SU-DHL-6 (cell line): Measurements from ENCODE around the gene CTDP1.

ENCODE experiments used
- H2AFZ ChIP-seq: fragments of 200-600 bp; sonication (generic); 2 replicates; pipeline ENCODE4 v1.6.1; 2014; ENCODE audit warnings: low read depth, mild to moderate bottlenecking, moderate library complexity, mixed read lengths, antibody characterized with exemption, low read length; ENCODE audit not compliant: severe bottlenecking
- H3F3A ChIP-seq: fragments of 200-600 bp; shearing (Covaris generic); 2 replicates; pipeline ENCODE4 v1.6.0; 2016; ENCODE audit warnings: antibody characterized with exemption, mild to moderate bottlenecking; ENCODE audit not compliant: insufficient read depth
- H3K27ac ChIP-seq: fragments of 200-600 bp; sonication (generic); 2 replicates; pipeline ENCODE4 v1.5.1; 2016; ENCODE audit warnings: low read depth, mild to moderate bottlenecking, low read length, moderate library complexity, mixed read lengths
- H3K27me3 ChIP-seq: fragments of 200-600 bp; sonication (generic), shearing (Covaris generic); 2 replicates; pipeline ENCODE4 v1.6.0; 2014; ENCODE audit warnings: mild to moderate bottlenecking, low read length
- H3K36me3 ChIP-seq: fragments of 200-600 bp; sonication (generic); 2 replicates; pipeline ENCODE4 v1.6.1; 2014; ENCODE audit warnings: mild to moderate bottlenecking, low read length, mixed read lengths
- H3K4me2 ChIP-seq: fragments of 300-600, 200-600 bp; shearing (Covaris generic), sonication (generic); 2 replicates; pipeline ENCODE4 v1.6.0; 2014; ENCODE audit warnings: low read length, low read depth, mild to moderate bottlenecking; ENCODE audit not compliant: poor library complexity, severe bottlenecking
- H3K4me3 ChIP-seq: fragments of 200-600 bp; sonication (generic); 2 replicates; pipeline ENCODE4 v1.5.1; 2014; ENCODE audit warnings: antibody characterized with exemption, low read length, mild to moderate bottlenecking, mixed read lengths; ENCODE audit not compliant: insufficient read depth, poor library complexity, severe bottlenecking
- H3K79me2 ChIP-seq: fragments of 200-600 bp; sonication (generic); 2 replicates; pipeline ENCODE4 v1.6.1; 2014; ENCODE audit warnings: mild to moderate bottlenecking, low read length, moderate library complexity; ENCODE audit not compliant: insufficient read depth
- H3K9ac ChIP-seq: fragments of 200-600 bp; sonication (generic); 2 replicates; pipeline ENCODE4 v1.7.0; 2014; ENCODE audit warnings: mild to moderate bottlenecking, low read length
- H3K9me2 ChIP-seq: fragments of 200-600 bp; sonication (generic); replicated peaks from 2 replicates; pipeline ENCODE4 v1.6.1; 2014; ENCODE audit warnings: low read length; ENCODE audit not compliant: insufficient read depth
- H3K9me3 ChIP-seq: fragments of 200-600 bp; sonication (generic); 2 replicates; pipeline ENCODE4 v1.6.1; 2014; ENCODE audit warnings: low read length, mixed read lengths; ENCODE audit not compliant: insufficient read depth
- H4K20me1 ChIP-seq: fragments of 200-600 bp; sonication (generic); 2 replicates; pipeline ENCODE4 v1.6.1; 2014; ENCODE audit warnings: low read depth, mild to moderate bottlenecking, antibody characterized with exemption, low read length, moderate library complexity, mixed read lengths
- EZH2phosphoT487 ChIP-seq: fragments of 200-600 bp; sonication (generic), shearing (Covaris generic); conservative IDR thresholded peaks from 2 replicates; pipeline ENCODE4 v1.6.1; 2018; ENCODE audit warnings: mild to moderate bottlenecking, antibody characterized with exemption, low read length, moderate library complexity, mixed read lengths
- TF ChIP-seq, protein P1 (sequence below): fragments of 200-600 bp; sonication (generic); IDR thresholded peaks from one replicate; pipeline ENCODE4 v1.5.1; 2017; ENCODE audit warnings: antibody characterized with exemption, mild to moderate bottlenecking, low read length, moderate library complexity; ENCODE audit not compliant: insufficient read depth, poor library complexity, severe bottlenecking

The CTDP1 gene

DNA sequence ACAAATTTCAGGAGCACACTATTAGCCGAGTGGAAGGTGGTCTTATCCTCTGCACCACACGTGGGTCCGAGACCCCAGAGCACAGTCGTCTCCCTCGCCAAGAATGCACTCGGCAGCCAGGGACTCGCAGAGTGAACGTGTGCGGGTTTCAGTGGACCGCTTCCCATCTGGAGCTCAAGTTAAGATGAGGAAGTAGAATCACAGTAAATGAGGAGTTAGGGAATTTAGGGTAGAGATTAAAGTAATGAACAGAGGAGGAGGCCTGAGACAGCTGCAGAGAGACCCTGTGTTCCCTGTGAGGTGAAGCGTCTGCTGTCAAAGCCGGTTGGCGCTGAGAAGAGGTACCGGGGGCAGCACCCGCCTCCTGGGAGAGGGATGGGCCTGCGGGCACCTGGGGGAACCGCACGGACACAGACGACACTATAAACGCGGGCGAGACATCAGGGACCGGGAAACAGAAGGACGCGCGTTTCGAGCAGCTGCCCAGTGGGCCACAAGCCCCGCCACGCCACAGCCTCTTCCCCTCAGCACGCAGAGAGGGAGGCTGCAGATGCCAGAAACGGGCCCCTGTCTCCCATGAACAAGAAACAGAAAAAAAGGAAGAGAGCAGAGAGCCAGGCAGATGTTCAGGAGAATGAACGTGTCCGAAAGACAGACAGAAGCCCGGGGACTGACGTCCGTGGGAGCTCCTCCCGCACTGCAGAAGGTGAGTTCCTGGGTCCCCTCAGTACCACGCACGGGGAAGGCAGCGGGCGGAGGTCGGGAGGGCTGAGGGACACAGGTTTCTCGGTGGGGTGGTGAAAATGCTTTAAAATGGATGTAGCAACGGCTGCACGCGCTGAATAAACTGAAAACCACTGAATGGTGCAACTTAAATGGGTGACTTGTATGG, 112.7 kb downstream of the CTDP1 start:
- no peaks in the 10 kb centered on the region for H3K27me3 ChIP-seq
- TF ChIP-seq, protein P1, sequence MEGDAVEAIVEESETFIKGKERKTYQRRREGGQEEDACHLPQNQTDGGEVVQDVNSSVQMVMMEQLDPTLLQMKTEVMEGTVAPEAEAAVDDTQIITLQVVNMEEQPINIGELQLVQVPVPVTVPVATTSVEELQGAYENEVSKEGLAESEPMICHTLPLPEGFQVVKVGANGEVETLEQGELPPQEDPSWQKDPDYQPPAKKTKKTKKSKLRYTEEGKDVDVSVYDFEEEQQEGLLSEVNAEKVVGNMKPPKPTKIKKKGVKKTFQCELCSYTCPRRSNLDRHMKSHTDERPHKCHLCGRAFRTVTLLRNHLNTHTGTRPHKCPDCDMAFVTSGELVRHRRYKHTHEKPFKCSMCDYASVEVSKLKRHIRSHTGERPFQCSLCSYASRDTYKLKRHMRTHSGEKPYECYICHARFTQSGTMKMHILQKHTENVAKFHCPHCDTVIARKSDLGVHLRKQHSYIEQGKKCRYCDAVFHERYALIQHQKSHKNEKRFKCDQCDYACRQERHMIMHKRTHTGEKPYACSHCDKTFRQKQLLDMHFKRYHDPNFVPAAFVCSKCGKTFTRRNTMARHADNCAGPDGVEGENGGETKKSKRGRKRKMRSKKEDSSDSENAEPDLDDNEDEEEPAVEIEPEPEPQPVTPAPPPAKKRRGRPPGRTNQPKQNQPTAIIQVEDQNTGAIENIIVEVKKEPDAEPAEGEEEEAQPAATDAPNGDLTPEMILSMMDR = no peak
- no peak for TF ChIP-seq EZH2phosphoT487
- H3K9ac ChIP-seq = no peak overlapping the region
- no peak overlapping the region for H3K27ac ChIP-seq
- H3F3A ChIP-seq = no peaks in the 10 kb centered on the region
- no peak overlapping the region for H3K4me2 ChIP-seq
- no peaks in the 10 kb centered on the region for H3K9me3 ChIP-seq
- H2AFZ ChIP-seq = no peak overlapping the region
- no peaks in the 10 kb centered on the region for H3K36me3 ChIP-seq
- no peak overlapping the region for H3K4me3 ChIP-seq
- H4K20me1 ChIP-seq = no peaks in the 10 kb centered on the region
- no peaks in the 10 kb centered on the region for H3K79me2 ChIP-seq
- H3K9me2 ChIP-seq = no peaks in the 10 kb centered on the region

DNA sequence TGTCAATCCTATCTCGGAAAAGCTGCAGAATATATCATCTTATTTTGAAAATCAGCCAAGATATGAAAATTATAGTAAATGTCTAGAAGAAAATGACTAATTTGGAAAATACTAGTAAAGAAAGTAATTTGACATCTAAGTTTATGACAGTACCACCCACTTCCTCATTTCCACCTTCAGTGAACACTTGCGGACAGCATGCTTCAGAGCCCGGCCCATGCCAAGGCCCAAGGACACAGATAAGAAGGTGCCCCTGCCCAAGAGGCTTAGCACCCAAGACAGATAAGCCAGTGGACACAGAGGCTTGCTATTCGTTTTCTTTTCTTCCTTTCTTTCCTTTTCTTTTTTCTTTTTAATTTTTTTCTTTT, 113.4 kb downstream of the CTDP1 start:
- TF ChIP-seq, protein P1 = no peak
- TF ChIP-seq EZH2phosphoT487 = no peak
- H4K20me1 ChIP-seq = no peaks in the 10 kb centered on the region
- H3K4me2 ChIP-seq = no peak overlapping the region
- no peaks in the 10 kb centered on the region for H3K9me2 ChIP-seq
- H3K4me3 ChIP-seq = no peak overlapping the region
- no peaks in the 10 kb centered on the region for H3K9me3 ChIP-seq
- H2AFZ ChIP-seq = no peak overlapping the region
- no peaks in the 10 kb centered on the region for H3K36me3 ChIP-seq
- H3K27ac ChIP-seq = no peak overlapping the region
- no peaks in the 10 kb centered on the region for H3K79me2 ChIP-seq
- H3K9ac ChIP-seq = no peak overlapping the region
- H3K27me3 ChIP-seq = no peaks in the 10 kb centered on the region
- no peaks in the 10 kb centered on the region for H3F3A ChIP-seq

DNA sequence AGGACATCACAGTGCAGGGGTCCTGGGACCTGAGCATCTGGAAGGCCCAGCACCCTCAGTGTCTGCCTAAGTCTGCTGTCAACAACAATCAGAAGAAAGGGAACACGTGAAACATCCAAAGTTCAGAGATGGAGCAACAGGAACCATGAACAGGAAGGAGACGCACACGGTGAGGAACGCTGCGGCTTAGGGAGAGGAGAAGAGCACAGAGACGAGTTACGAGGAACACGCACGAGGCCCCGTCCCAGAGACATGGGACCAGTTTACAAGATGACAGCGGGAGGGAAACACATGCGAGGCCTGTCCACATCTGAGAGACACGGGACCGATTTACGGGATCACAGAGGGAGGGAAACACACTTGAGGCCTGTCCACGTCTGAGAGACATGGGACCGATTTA, 115.2 kb downstream of the CTDP1 start:
- Histone ChIP-seq H3K27me3 (no peaks in the 10 kb centered on the region), H3K9ac (no peak overlapping the region), H3F3A (no peaks in the 10 kb centered on the region), H3K9me3 (no peaks in the 10 kb centered on the region), H4K20me1 (no peaks in the 10 kb centered on the region), H3K4me3 (no peak overlapping the region), H3K36me3 (no peaks in the 10 kb centered on the region), H3K9me2 (no peaks in the 10 kb centered on the region), H3K79me2 (no peaks in the 10 kb centered on the region), H3K27ac (no peak overlapping the region), H2AFZ (no peak overlapping the region), H3K4me2 (no peak overlapping the region)
- TF ChIP-seq, protein P1 = no peak
- TF ChIP-seq EZH2phosphoT487 = no peak
